Neural progenitor cell (in vitro differentiated cells): ENCODE results near the gene SBNO1. TPM values are rescaled to one million over a fixed set of nuclear protein-coding genes. Genes with fewer than 3 reads are reported as not detected.

Experiments
- DNase-seq: peaks from one replicate; pipeline ENCODE4 v3.0.0-alpha.2; 2016; ENCODE audit warnings: low spot score
- H2AFZ ChIP-seq: fragments of 200-600 bp; sonication (generic); replicated peaks from 2 replicates; pipeline ENCODE4 v1.6.1; 2016; ENCODE audit warnings: antibody characterized with exemption
- H3F3A ChIP-seq: fragments of 200-600 bp; sonication (generic); 2 replicates; pipeline ENCODE4 v1.6.1; 2016; ENCODE audit warnings: antibody characterized with exemption, low read depth
- H3K27ac ChIP-seq: fragments of 200-600 bp; sonication (generic); 2 replicates; pipeline ENCODE4 v1.5.1; 2016; ENCODE audit warnings: mild to moderate bottlenecking
- H3K27me3 ChIP-seq: fragments of 200-600 bp; sonication (generic); 2 replicates; pipeline ENCODE4 v1.6.1; 2016; ENCODE audit warnings: mild to moderate bottlenecking, moderate library complexity
- H3K36me3 ChIP-seq: fragments of 200-600 bp; sonication (generic); 2 replicates; pipeline ENCODE4 v1.5.1; 2016
- H3K4me1 ChIP-seq: fragments of 200-600 bp; sonication (generic); 2 replicates; pipeline ENCODE4 v1.6.1; 2016; ENCODE audit warnings: mixed run types
- H3K4me2 ChIP-seq: fragments of 200-600 bp; sonication (generic); 2 replicates; pipeline ENCODE4 v1.6.1; 2016
- H3K4me3 ChIP-seq: fragments of 200-600 bp; sonication (generic); 2 replicates; pipeline ENCODE4 v1.5.1; 2016
- H3K79me2 ChIP-seq: fragments of 200-600 bp; sonication (generic); 2 replicates; pipeline ENCODE4 v1.6.1; 2016; ENCODE audit warnings: low read depth
- H3K9ac ChIP-seq: fragments of 200-600 bp; sonication (generic); 2 replicates; pipeline ENCODE4 v1.6.1; 2016
- H3K9me3 ChIP-seq: fragments of 200-600 bp; sonication (generic); 2 replicates; pipeline ENCODE4 v1.5.1; 2016; ENCODE audit warnings: low read depth
- H4K20me1 ChIP-seq: fragments of 200-600 bp; sonication (generic); 2 replicates; pipeline ENCODE4 v1.6.1; 2016; ENCODE audit warnings: low read depth
- H3K27ac Mint-ChIP-seq: 3 replicates; pipeline ENCODE4 v1.8.0; 2021; ENCODE audit warnings: mixed read lengths
- H3K27me3 Mint-ChIP-seq: 2 replicates; pipeline ENCODE4 v1.8.0; 2022; ENCODE audit warnings: low read depth, mild to moderate bottlenecking, inconsistent platforms, moderate library complexity, mixed read lengths; ENCODE audit not compliant: insufficient read depth
- H3K36me3 Mint-ChIP-seq: 3 replicates; pipeline ENCODE4 v1.8.0; 2021; ENCODE audit warnings: mixed read lengths
- H3K4me1 Mint-ChIP-seq: 3 replicates; pipeline ENCODE4 v1.8.0; 2021; ENCODE audit warnings: mixed read lengths
- H3K4me3 Mint-ChIP-seq: 3 replicates; pipeline ENCODE4 v1.8.0; 2021; ENCODE audit warnings: mild to moderate bottlenecking, moderate library complexity, mixed read lengths
- H3K9me3 Mint-ChIP-seq: 3 replicates; pipeline ENCODE4 v1.8.0; 2020; ENCODE audit warnings: mixed read lengths
- EZH2 ChIP-seq: fragments of 200-600 bp; sonication (generic); IDR thresholded peaks from 2 replicates; pipeline ENCODE4 v1.6.1; 2017; ENCODE audit warnings: antibody characterized with exemption, mild to moderate bottlenecking, moderate library complexity
- EZH2phosphoT487 ChIP-seq: fragments of 200-600 bp; sonication (generic); IDR thresholded peaks from 2 replicates; pipeline ENCODE4 v1.6.1; 2017; ENCODE audit warnings: antibody characterized with exemption
- total RNA-seq: library from RNA; depleted of rRNA; stranded (reverse); fragments of >200 nt; gene quantifications from 2 replicates; pipeline ENCODE4 v1.2.3, GENCODE V29; 2015; ENCODE audit warnings: low replicate concordance
- TF ChIP-seq, protein P1 (sequence below): fragments of 200-600 bp; sonication (generic); IDR thresholded peaks from 2 replicates; pipeline ENCODE4 v1.5.1; 2017; ENCODE audit warnings: antibody characterized with exemption, mild to moderate bottlenecking

The SBNO1 gene
- total RNA-seq, 1 donor from 2014 or later = 81.6 TPM

DNA sequence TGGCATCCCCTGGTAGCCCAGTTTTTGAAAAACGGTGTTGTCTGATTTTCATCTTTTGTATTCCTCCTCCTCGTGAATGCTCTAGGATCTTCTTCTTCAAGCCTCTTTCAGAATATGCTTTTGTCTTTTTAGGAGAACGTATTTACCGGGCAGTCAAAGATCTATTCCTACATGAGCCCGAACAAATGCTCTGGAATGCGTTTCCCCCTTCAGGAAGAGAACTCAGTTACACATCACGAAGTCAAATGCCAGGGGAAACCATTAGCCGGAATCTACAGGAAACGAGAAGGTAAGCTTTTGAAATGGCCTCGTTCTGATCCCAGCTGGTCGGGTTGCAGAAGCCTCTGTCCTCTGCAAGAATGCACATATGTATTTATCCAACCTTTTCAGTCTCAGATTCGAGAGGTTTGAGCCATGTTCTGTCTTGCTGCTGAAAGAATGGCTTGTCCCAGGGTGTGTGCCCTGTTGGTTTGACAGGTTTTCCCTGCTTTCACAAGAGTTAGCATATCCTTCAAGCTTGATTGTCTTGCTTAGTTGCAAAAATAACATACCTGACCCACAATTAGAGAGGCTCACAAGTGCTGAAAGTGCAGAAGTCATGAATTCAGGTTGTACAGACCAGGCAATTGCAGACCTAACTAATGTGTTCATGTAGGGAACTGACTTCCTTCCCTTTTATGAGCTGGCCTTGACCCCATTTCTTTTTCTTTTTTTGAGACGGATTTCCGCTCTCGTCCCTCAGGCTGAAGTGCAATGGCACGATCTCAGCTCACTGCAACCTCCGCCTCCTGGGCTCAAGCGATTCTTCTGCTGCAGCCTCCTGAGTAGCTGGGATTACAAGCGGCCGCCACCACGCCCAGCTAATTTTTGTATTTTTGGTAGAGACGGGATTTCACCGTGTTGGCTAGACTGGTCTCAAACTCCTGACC, 26.1 kb upstream of the SBNO1 start:
- Histone ChIP-seq H2AFZ (no peak overlapping the region), H3K27ac (no peak overlapping the region), H3K4me3 (peak overlapping the region; percentile 79), H3K36me3 (no peaks in the 10 kb centered on the region), H3F3A (peaks cover 27% of the 10 kb centered on the region), H3K4me2 (peak overlapping the region; percentile 80), H3K9me3 (no peaks in the 10 kb centered on the region), H4K20me1 (peaks cover 60% of the 10 kb centered on the region), H3K79me2 (peaks cover 31% of the 10 kb centered on the region), H3K27me3 (peaks cover 38% of the 10 kb centered on the region), H3K9ac (no peak overlapping the region), H3K4me1 (peaks cover 11% of the 10 kb centered on the region)
- H3K27ac Mint-ChIP-seq = no peak overlapping the region
- H3K4me1 Mint-ChIP-seq = peaks cover 27% of the 10 kb centered on the region
- peaks cover 9% of the 10 kb centered on the region for H3K27me3 Mint-ChIP-seq
- no peak for TF ChIP-seq EZH2
- no peak for TF ChIP-seq EZH2phosphoT487
- TF ChIP-seq, protein P1, sequence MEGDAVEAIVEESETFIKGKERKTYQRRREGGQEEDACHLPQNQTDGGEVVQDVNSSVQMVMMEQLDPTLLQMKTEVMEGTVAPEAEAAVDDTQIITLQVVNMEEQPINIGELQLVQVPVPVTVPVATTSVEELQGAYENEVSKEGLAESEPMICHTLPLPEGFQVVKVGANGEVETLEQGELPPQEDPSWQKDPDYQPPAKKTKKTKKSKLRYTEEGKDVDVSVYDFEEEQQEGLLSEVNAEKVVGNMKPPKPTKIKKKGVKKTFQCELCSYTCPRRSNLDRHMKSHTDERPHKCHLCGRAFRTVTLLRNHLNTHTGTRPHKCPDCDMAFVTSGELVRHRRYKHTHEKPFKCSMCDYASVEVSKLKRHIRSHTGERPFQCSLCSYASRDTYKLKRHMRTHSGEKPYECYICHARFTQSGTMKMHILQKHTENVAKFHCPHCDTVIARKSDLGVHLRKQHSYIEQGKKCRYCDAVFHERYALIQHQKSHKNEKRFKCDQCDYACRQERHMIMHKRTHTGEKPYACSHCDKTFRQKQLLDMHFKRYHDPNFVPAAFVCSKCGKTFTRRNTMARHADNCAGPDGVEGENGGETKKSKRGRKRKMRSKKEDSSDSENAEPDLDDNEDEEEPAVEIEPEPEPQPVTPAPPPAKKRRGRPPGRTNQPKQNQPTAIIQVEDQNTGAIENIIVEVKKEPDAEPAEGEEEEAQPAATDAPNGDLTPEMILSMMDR = no peak
- H3K9me3 Mint-ChIP-seq = no peaks in the 10 kb centered on the region
- H3K4me3 Mint-ChIP-seq = peak overlapping the region; percentile 94
- no peak for DNase-seq
- peaks cover 21% of the 10 kb centered on the region for H3K36me3 Mint-ChIP-seq

DNA sequence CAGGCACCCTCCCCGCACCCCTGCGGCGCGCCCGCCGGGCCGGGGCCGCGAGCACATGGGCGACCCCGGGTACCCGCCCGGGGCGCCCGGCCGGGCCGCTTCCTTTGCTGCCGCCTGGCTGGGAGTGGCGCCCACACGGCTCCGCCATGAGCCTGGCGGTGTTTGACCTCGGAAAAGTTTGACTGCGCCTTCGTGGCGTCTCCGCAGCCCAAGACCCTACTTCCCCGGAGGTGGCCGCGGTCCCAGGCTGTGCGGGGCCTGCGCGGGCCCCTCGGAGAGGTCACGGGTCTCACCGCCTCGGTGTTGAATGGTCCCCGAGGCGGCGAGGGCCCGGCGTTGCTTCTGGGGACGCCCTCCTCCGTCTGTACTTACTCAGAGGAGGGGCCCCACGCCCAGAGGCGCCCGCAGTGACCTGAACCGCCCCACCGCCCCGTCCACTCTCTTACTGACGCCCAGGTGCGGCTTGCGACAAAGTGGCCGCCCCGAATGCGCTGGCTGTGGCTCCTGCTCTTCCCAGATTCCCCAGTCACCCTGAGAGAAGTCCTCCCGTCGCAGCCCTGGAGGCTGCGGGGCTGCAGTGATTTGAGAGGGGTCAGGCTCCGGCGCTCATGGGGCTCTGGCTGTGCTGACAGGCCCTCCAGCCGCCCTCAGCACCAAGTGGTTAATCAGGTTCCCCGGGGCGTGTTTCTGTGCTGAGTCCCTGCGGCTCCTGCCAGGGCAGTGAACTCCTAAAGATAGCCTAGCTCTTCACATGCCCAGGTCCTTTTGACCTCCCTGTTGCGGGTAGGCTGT, 25.1 kb upstream of the SBNO1 start:
- H3K27ac Mint-ChIP-seq = no peak overlapping the region
- peak overlapping the region; percentile 30 for H2AFZ ChIP-seq

DNA sequence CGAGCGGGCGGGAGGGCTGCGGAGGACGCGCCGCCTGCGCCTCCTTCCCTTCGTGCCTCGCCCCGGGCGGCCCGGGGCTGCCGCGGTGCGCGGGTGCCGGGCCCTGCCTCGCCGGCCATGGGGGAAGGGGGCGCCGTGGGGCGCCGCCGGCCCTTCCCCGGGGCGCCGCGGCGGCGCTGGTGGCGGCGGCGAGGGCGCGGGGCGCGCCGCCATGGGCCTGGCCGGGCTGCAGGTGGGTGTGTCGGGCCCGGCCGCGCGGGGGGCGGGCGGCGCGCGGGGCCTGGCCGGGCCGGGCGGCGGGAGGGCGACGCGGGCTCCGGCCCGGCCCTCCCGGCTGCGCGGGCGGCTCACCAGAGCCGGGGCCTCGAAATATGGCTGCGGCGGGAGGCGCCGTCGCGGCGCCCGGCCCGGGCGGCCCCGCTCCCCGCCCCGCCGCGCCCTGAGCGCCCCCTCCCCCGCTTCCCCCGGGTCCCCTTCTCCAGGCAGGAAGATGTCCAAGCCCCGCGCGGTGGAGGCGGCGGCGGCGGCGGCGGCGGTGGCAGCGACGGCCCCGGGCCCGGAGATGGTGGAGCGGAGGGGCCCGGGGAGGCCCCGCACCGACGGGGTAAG, 24.4 kb upstream of the SBNO1 start:
- Histone ChIP-seq H3K4me3 (peak overlapping the region; percentile 79), H3K36me3 (no peaks in the 10 kb centered on the region), H3K4me1 (peaks cover 16% of the 10 kb centered on the region), H3K27me3 (peaks cover 51% of the 10 kb centered on the region), H4K20me1 (peaks cover 62% of the 10 kb centered on the region), H3K9ac (no peak overlapping the region), H3K4me2 (peak overlapping the region; percentile 80), H3K27ac (no peak overlapping the region), H3F3A (peaks cover 33% of the 10 kb centered on the region), H2AFZ (no peak overlapping the region), H3K79me2 (peaks cover 41% of the 10 kb centered on the region), H3K9me3 (no peaks in the 10 kb centered on the region)
- TF ChIP-seq EZH2 (no peak), EZH2phosphoT487 (no peak)
- TF ChIP-seq, protein P1 = no peak
- no peak for DNase-seq
- H3K27ac Mint-ChIP-seq = no peak overlapping the region
- H3K27me3 Mint-ChIP-seq = peaks cover 9% of the 10 kb centered on the region
- H3K9me3 Mint-ChIP-seq = no peaks in the 10 kb centered on the region
- H3K36me3 Mint-ChIP-seq = peaks cover 14% of the 10 kb centered on the region
- H3K4me1 Mint-ChIP-seq = peaks cover 28% of the 10 kb centered on the region
- H3K4me3 Mint-ChIP-seq = no peak overlapping the region

More for the DNA sequence above, 25.1 kb upstream of the SBNO1 start:
- H3K4me2 ChIP-seq = peak overlapping the region; percentile 80
- Mint-ChIP-seq H3K9me3 (no peaks in the 10 kb centered on the region), H3K4me3 (peak overlapping the region; percentile 94), H3K36me3 (peaks cover 16% of the 10 kb centered on the region), H3K4me1 (peaks cover 28% of the 10 kb centered on the region), H3K27me3 (peaks cover 9% of the 10 kb centered on the region)
- H3K27ac ChIP-seq = no peak overlapping the region
- TF ChIP-seq EZH2 (peak; percentile 54), EZH2phosphoT487 (peak; percentile 34)
- TF ChIP-seq, protein P1 = no peak
- peaks cover 15% of the 10 kb centered on the region for H3K4me1 ChIP-seq
- peaks cover 27% of the 10 kb centered on the region for H3F3A ChIP-seq
- peaks cover 68% of the 10 kb centered on the region for H4K20me1 ChIP-seq
- H3K27me3 ChIP-seq = peaks cover 48% of the 10 kb centered on the region
- H3K36me3 ChIP-seq = no peaks in the 10 kb centered on the region
- peak; percentile 66 for DNase-seq
- peaks cover 41% of the 10 kb centered on the region for H3K79me2 ChIP-seq
- H3K9ac ChIP-seq = no peak overlapping the region
- no peaks in the 10 kb centered on the region for H3K9me3 ChIP-seq
- H3K4me3 ChIP-seq = peak overlapping the region; percentile 79
